HFFc6 (cell line): ENCODE results near the gene HMGN4. TPM values are rescaled to one million over a fixed set of nuclear protein-coding genes. Genes with fewer than 3 reads are reported as not detected.

Source experiments
- DNase-seq: peaks from one replicate; pipeline ENCODE4 v3.0.0-alpha.2; 2018
- H3K27ac Mint-ChIP-seq: 2 replicates; pipeline ENCODE4 v1.8.0; 2020; ENCODE audit warnings: mild to moderate bottlenecking, mixed read lengths
- H3K27me3 Mint-ChIP-seq: 2 replicates; pipeline ENCODE4 v1.8.0; 2021; ENCODE audit warnings: mild to moderate bottlenecking, moderate library complexity, mixed read lengths; ENCODE audit not compliant: insufficient read depth
- H3K36me3 Mint-ChIP-seq: 2 replicates; pipeline ENCODE4 v1.8.0; 2021; ENCODE audit warnings: low read depth, mixed read lengths
- H3K4me1 Mint-ChIP-seq: 2 replicates; pipeline ENCODE4 v1.8.0; 2020; ENCODE audit warnings: low read depth, mixed read lengths
- H3K4me3 Mint-ChIP-seq: 2 replicates; pipeline ENCODE4 v1.8.0; 2020; ENCODE audit warnings: mild to moderate bottlenecking, moderate library complexity, mixed read lengths
- H3K9me3 Mint-ChIP-seq: 2 replicates; pipeline ENCODE4 v1.8.0; 2020; ENCODE audit warnings: mild to moderate bottlenecking, mixed read lengths
- total RNA-seq, 6 experiments: library from RNA; stranded (reverse); fragmentation: NEBNext Ultra II Directional; extraction: Animal tissue kit (Norgen Biotek cat#: 25700); gene quantifications; 2 replicates in 1 of 6; 3 replicates in 5 of 6; pipeline ENCODE4 v1.2.3, GENCODE V29; 2021
- TF ChIP-seq, protein P1 (sequence below): fragments of 200-600 bp; sonication (generic); IDR thresholded peaks from 2 replicates; pipeline ENCODE4 v1.5.0; 2021; ENCODE audit warnings: antibody characterized with exemption, mild to moderate bottlenecking

Gene HMGN4
- total RNA-seq, 6 experiments from 2014 or later, result 42.6 to 55.7 (median 51.8) TPM

DNA sequence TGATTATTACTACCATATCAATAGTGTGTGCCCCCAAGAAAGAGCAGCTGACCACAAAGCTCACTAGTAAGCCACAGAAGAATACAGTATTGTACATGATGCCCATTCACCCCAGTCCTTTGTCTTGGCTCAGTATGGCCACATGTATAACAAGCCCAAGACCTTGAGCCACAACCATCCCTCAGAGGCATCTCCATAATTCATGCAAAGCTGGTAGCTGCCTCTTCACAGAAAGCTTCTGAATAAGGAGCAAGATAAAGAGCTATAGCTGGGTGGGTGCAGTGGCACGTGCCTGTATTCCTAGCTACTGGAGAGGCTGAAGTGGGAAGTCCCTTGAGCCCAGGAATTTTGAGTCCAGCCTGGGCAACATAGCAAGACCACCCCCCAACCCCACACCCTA lies 42.9 kb upstream of the HMGN4 start:
- Mint-ChIP-seq H3K9me3 (no peaks in the 10 kb centered on the region), H3K27ac (no peak overlapping the region), H3K27me3 (peaks cover 19% of the 10 kb centered on the region), H3K4me1 (no peaks in the 10 kb centered on the region), H3K4me3 (no peak overlapping the region), H3K36me3 (no peaks in the 10 kb centered on the region)
- no peak for DNase-seq
- TF ChIP-seq, protein P1, sequence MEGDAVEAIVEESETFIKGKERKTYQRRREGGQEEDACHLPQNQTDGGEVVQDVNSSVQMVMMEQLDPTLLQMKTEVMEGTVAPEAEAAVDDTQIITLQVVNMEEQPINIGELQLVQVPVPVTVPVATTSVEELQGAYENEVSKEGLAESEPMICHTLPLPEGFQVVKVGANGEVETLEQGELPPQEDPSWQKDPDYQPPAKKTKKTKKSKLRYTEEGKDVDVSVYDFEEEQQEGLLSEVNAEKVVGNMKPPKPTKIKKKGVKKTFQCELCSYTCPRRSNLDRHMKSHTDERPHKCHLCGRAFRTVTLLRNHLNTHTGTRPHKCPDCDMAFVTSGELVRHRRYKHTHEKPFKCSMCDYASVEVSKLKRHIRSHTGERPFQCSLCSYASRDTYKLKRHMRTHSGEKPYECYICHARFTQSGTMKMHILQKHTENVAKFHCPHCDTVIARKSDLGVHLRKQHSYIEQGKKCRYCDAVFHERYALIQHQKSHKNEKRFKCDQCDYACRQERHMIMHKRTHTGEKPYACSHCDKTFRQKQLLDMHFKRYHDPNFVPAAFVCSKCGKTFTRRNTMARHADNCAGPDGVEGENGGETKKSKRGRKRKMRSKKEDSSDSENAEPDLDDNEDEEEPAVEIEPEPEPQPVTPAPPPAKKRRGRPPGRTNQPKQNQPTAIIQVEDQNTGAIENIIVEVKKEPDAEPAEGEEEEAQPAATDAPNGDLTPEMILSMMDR, result no peak

DNA sequence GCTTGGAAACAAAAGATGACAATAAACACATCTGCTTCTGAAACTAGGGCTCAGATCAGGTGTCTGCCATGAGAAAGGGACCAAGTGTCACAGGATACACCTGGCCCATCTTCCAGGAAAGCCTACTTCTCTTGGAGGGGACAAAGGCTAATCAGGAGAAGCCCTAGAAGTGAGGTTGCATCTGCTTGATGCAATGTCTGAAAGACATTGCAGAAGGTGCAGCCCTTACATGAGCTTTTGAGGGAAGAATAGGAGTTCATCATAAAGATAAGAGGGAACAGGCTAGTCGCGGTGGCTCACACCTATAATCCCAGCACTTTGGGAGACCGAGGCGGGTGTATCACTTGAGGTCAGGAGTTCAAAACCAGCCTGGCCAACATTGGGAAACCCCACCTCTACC lies 40.6 kb upstream of the HMGN4 start:
- H3K9me3 Mint-ChIP-seq, result no peaks in the 10 kb centered on the region
- H3K27me3 Mint-ChIP-seq, result peaks cover 31% of the 10 kb centered on the region
- H3K4me1 Mint-ChIP-seq, result peaks cover 10% of the 10 kb centered on the region; the same call in 1 of the 2 replicates

GRCh38 chr6:26500102-26500501 lies 38.1 kb upstream of the HMGN4 start, which contains the start of gene BTN1A1:
TSS of gene BTN1A1 (plus strand) at chr6:26500303. CDS start at chr6:26501287, 984 bp downstream.
- Mint-ChIP-seq H3K27me3 (peaks cover 23% of the 10 kb centered on the region), H3K9me3 (no peaks in the 10 kb centered on the region), H3K27ac (no peak within 1 kb of the TSS), H3K4me3 (no peak within 1 kb of the TSS), H3K36me3 (no peaks in the 10 kb centered on the region), H3K4me1 (peaks cover 10% of the 10 kb centered on the region; the same call in 1 of the 2 replicates)
- DNase-seq, result no peak
- TF ChIP-seq, protein P1, result no peak

More for the DNA sequence above, 40.6 kb upstream of the HMGN4 start:
- Mint-ChIP-seq H3K4me3 (no peak overlapping the region), H3K36me3 (no peaks in the 10 kb centered on the region), H3K27ac (no peak overlapping the region)
- TF ChIP-seq, protein P1, result no peak
- no peak for DNase-seq

DNA sequence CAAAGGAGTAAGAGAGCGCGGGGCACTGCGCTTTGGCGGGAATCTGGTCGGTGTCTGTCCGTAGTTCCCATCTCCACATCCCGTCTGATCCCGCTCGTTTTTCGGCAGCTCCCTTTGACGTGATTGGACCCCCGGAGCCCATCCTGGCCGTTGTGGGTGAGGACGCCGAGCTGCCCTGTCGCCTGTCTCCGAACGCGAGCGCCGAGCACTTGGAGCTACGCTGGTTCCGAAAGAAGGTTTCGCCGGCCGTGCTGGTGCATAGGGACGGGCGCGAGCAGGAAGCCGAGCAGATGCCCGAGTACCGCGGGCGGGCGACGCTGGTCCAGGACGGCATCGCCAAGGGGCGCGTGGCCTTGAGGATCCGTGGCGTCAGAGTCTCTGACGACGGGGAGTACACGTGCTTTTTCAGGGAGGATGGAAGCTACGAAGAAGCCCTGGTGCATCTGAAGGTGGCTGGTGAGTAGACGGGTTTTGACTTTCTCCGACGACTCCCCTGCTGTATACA lies 36.6 kb upstream of the HMGN4 start:
- no peak overlapping the region for H3K27ac Mint-ChIP-seq
- peaks cover 20% of the 10 kb centered on the region for H3K27me3 Mint-ChIP-seq
- H3K4me3 Mint-ChIP-seq, result peak overlapping the region; percentile 67
- no peaks in the 10 kb centered on the region for H3K9me3 Mint-ChIP-seq
- H3K4me1 Mint-ChIP-seq, result peaks cover 10% of the 10 kb centered on the region; the same call in 1 of the 2 replicates
- TF ChIP-seq, protein P1, result no peak
- no peaks in the 10 kb centered on the region for H3K36me3 Mint-ChIP-seq
- DNase-seq, result no peak

GRCh38 chr6:26502165-26502564 lies 36.0 kb upstream of the HMGN4 start:
- TF ChIP-seq, protein P1, result no peak
- Mint-ChIP-seq H3K4me1 (peaks cover 10% of the 10 kb centered on the region; the same call in 1 of the 2 replicates), H3K9me3 (no peaks in the 10 kb centered on the region), H3K36me3 (no peaks in the 10 kb centered on the region), H3K4me3 (peak overlapping the region; percentile 67; the same call in 1 of the 2 replicates), H3K27me3 (peaks cover 20% of the 10 kb centered on the region), H3K27ac (no peak overlapping the region)
- no peak for DNase-seq
